Glutamatergic neuron (in vitro differentiated cells): Measurements from ENCODE around the gene ATL2. TPM values are rescaled to one million over a fixed set of nuclear protein-coding genes. Genes with fewer than 3 reads are reported as not detected.

Experiments
- DNase-seq: peaks from one replicate; pipeline ENCODE4 v3.0.0; 2022
- H3K27ac Mint-ChIP-seq: one replicate; pipeline ENCODE4 v1.8.0; 2020; ENCODE audit warnings: mild to moderate bottlenecking, mixed read lengths, inconsistent platforms; ENCODE audit not compliant: unreplicated experiment
- H3K27me3 Mint-ChIP-seq: one replicate; pipeline ENCODE4 v1.8.0; 2020; ENCODE audit warnings: mild to moderate bottlenecking, moderate library complexity, mixed read lengths, inconsistent platforms; ENCODE audit not compliant: unreplicated experiment
- H3K36me3 Mint-ChIP-seq: one replicate; pipeline ENCODE4 v1.8.0; 2020; ENCODE audit warnings: mild to moderate bottlenecking, mixed read lengths, inconsistent platforms; ENCODE audit not compliant: unreplicated experiment
- H3K4me1 Mint-ChIP-seq: one replicate; pipeline ENCODE4 v1.8.0; 2020; ENCODE audit warnings: mild to moderate bottlenecking, low read depth, mixed read lengths, inconsistent platforms; ENCODE audit not compliant: unreplicated experiment
- H3K4me3 Mint-ChIP-seq: one replicate; pipeline ENCODE4 v1.8.0; 2020; ENCODE audit warnings: mild to moderate bottlenecking, mixed read lengths, inconsistent platforms; ENCODE audit not compliant: unreplicated experiment
- H3K9me3 Mint-ChIP-seq: one replicate; pipeline ENCODE4 v1.8.0; 2020; ENCODE audit warnings: mild to moderate bottlenecking, moderate library complexity, mixed read lengths, inconsistent platforms; ENCODE audit not compliant: unreplicated experiment
- CTCF ChIP-seq: fragments of 200-600 bp; sonication (generic); IDR thresholded peaks from one replicate; pipeline ENCODE4 v1.5.0; 2021; ENCODE audit not compliant: partially characterized antibody, unreplicated experiment
- total RNA-seq: library from RNA; stranded (reverse); fragmentation: NEBNext Ultra II Directional; extraction: Animal tissue kit (Norgen Biotek cat#: 25700); gene quantifications from one replicate; pipeline ENCODE4 v1.2.1, GENCODE V29; 2021; ENCODE audit not compliant: unreplicated experiment

Gene ATL2
- total RNA-seq, 1 donor from 2014 or later: 39.0 TPM

GRCh38 chr2:38400513-38400912, 23.4 kb upstream of the ATL2 start:
- Mint-ChIP-seq H3K27ac (no peak overlapping the region), H3K4me3 (no peak overlapping the region), H3K36me3 (peaks cover 6% of the 10 kb centered on the region), H3K4me1 (no peaks in the 10 kb centered on the region), H3K9me3 (peaks cover 2% of the 10 kb centered on the region), H3K27me3 (peaks cover 2% of the 10 kb centered on the region)
- no peak for DNase-seq
- no peak for TF ChIP-seq CTCF

GRCh38 chr2:38398739-38399138, 21.7 kb upstream of the ATL2 start:
- TF ChIP-seq CTCF: no peak
- Mint-ChIP-seq H3K27me3 (no peaks in the 10 kb centered on the region), H3K4me1 (no peaks in the 10 kb centered on the region), H3K27ac (no peak overlapping the region), H3K36me3 (peaks cover 6% of the 10 kb centered on the region), H3K4me3 (no peak overlapping the region), H3K9me3 (peaks cover 2% of the 10 kb centered on the region)
- DNase-seq: no peak

- peaks cover 2% of the 10 kb centered on the region for H3K9me3 Mint-ChIP-seq
- TF ChIP-seq CTCF: no peak
- DNase-seq: no peak
- H3K27ac Mint-ChIP-seq: no peak overlapping the region
- H3K4me1 Mint-ChIP-seq: no peaks in the 10 kb centered on the region
- H3K36me3 Mint-ChIP-seq: no peaks in the 10 kb centered on the region
- no peak overlapping the region for H3K4me3 Mint-ChIP-seq
- no peaks in the 10 kb centered on the region for H3K27me3 Mint-ChIP-seq
These were observed 17.8 kb upstream of the ATL2 start for GRCh38 chr2:38394903-38395341.

GRCh38 chr2:38394041-38394440, 17.0 kb upstream of the ATL2 start:
- no peak for TF ChIP-seq CTCF
- Mint-ChIP-seq H3K36me3 (no peaks in the 10 kb centered on the region), H3K9me3 (peaks cover 2% of the 10 kb centered on the region), H3K4me1 (no peaks in the 10 kb centered on the region), H3K27me3 (no peaks in the 10 kb centered on the region), H3K4me3 (no peak overlapping the region), H3K27ac (no peak overlapping the region)
- no peak for DNase-seq

GRCh38 chr2:38390947-38391346, 13.9 kb upstream of the ATL2 start:
- Mint-ChIP-seq H3K27me3 (no peaks in the 10 kb centered on the region), H3K4me1 (no peaks in the 10 kb centered on the region), H3K36me3 (no peaks in the 10 kb centered on the region), H3K4me3 (no peak overlapping the region), H3K27ac (no peak overlapping the region), H3K9me3 (no peaks in the 10 kb centered on the region)
- no peak for TF ChIP-seq CTCF
- DNase-seq: no peak
